DND-41 (cell line): ENCODE data around the gene POU2AF1.

Experiments used
- EZH2 ChIP-seq: IDR thresholded peaks from 3 replicates; pipeline ENCODE4 v1.6.1; 2012; ENCODE audit warnings: borderline replicate concordance, low read depth, mild to moderate bottlenecking, moderate library complexity, low read length, inconsistent platforms; ENCODE audit not compliant: severe bottlenecking
- TF ChIP-seq, protein P1 (sequence below): IDR thresholded peaks from 2 replicates; pipeline ENCODE4 v1.5.1; 2012; ENCODE audit warnings: borderline replicate concordance, low read length, moderate library complexity, mild to moderate bottlenecking; ENCODE audit not compliant: poor library complexity, severe bottlenecking; ENCODE audit errors: extremely low read depth

DNA sequence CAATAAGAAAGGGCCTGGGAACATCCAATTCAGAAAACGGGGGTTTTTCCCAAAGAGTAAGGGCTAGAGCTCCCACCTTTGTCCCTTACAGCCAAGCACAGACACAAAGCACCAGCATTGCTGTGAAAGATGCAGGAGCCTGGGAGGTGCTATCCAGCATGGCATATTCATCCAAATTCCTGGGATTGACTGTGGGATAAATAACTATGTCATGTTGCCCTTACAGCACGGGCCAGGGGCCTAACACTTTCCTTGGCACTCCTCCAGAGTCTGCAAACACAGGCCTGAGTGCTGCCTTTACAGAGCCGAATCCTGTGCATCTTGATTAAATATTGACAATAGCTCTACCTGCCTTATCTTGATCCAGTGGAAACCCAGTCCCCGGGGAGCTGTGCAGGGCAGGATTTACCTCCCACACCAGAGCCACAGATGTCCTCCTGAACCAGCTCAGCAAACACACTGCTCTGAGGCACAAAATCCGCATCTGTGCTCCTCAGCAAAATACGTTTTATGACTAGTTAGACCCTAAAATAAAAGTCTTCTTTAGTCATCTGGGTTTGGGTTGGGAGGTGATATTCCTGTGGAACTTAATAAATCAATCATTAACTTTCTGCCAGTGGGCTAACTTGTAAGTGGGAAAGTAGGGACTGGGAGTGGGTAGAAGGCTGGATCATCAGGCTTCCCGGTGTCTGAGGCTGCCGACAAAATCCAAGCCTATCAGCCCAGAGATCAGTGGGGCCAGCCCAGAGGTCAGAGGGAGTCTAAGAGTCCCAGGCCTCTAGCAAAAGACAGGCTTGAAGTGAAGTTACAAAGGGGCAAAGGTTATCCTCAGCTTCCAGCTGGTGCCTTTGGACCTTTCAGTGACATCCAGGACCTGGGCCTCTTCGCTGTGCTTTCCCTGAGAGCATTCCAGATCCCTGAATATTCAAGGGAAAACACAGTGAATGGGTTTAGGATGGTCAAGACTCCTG, 44.3 kb downstream of the POU2AF1 start:
- TF ChIP-seq, protein P1, sequence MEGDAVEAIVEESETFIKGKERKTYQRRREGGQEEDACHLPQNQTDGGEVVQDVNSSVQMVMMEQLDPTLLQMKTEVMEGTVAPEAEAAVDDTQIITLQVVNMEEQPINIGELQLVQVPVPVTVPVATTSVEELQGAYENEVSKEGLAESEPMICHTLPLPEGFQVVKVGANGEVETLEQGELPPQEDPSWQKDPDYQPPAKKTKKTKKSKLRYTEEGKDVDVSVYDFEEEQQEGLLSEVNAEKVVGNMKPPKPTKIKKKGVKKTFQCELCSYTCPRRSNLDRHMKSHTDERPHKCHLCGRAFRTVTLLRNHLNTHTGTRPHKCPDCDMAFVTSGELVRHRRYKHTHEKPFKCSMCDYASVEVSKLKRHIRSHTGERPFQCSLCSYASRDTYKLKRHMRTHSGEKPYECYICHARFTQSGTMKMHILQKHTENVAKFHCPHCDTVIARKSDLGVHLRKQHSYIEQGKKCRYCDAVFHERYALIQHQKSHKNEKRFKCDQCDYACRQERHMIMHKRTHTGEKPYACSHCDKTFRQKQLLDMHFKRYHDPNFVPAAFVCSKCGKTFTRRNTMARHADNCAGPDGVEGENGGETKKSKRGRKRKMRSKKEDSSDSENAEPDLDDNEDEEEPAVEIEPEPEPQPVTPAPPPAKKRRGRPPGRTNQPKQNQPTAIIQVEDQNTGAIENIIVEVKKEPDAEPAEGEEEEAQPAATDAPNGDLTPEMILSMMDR, result no peak
- TF ChIP-seq EZH2, result no peak
